A549 (cell line): ENCODE data around the gene RYR3. TPM values are rescaled to one million over a fixed set of nuclear protein-coding genes. Genes with fewer than 3 reads are reported as not detected.
A peak's percentile ranks its signal among the peaks of the same experiment; 100 is the strongest.

Source experiments
- ATAC-seq, 2 experiments: fragments of 200-7000 bp in 1 of 2; fragments of >200 bp in 1 of 2; cut with Nextera tagmentation in 1 of 2; cut with Tn5 transposase in 1 of 2; 3 replicates each; pipeline versions ENCODE4 v1.8.0 to v1.9.1; 2018 to 2020; ENCODE audit warnings: mild to moderate bottlenecking in 1 of 2, moderate library complexity in 1 of 2
- CTCF ChIA-PET: fragments of 300-600 bp; sonication (Branson Sonifier 250); formaldehyde crosslinking; extraction: SDS; loops from one replicate; lab custom pipeline; 2021; ENCODE audit warnings: antibody characterized with exemption, inconsistent platforms; lab: Yijun Ruan, JAX
- POLR2A ChIA-PET: fragments of 350-600 bp; formaldehyde crosslinking; extraction: SDS; loops from one replicate; lab custom pipeline; 2021; ENCODE audit warnings: antibody characterized with exemption, inconsistent platforms; lab: Yijun Ruan, JAX
- DNase-seq, 2 experiments: peaks; one replicate each; pipeline versions ENCODE4 v3.0.0 to v3.0.0-alpha.2; 2011 to 2016; ENCODE audit warnings: low read depth in 1 of 2, low spot score in 1 of 2
- FAIRE-seq: peaks from 2 replicates; lab custom pipeline; 2011; peaks lifted over from hg19 to GRCh38; lab: Jason Lieb, UNC
- H3K27ac ChIP-seq, 2 experiments: fragments of >200 bp; sonication (Bioruptor Twin); formaldehyde crosslinking; 3 replicates each; pipeline ENCODE4 v1.5.1; 2016 to 2017
- H3K4me1 ChIP-seq: fragments of >200 bp; sonication (Bioruptor Twin); formaldehyde crosslinking; 3 replicates; pipeline ENCODE4 v1.6.1; 2016
- H3K4me2 ChIP-seq: fragments of >200 bp; sonication (Bioruptor Twin); formaldehyde crosslinking; 3 replicates; pipeline ENCODE4 v1.6.1; 2016
- H3K4me3 ChIP-seq: fragments of >200 bp; sonication (Bioruptor Twin); formaldehyde crosslinking; 3 replicates; pipeline ENCODE4 v1.5.1; 2016
- H3K9me3 ChIP-seq: fragments of >200 bp; sonication (Bioruptor Twin); formaldehyde crosslinking; 3 replicates; pipeline ENCODE4 v1.6.1; 2016
- CBX2 ChIP-seq: fragments of 200-600 bp; sonication (generic); IDR thresholded peaks from 2 replicates; pipeline ENCODE4 v1.6.1; 2016; ENCODE audit warnings: low read depth, mild to moderate bottlenecking, borderline replicate concordance
- CBX8 ChIP-seq: fragments of 200-600 bp; sonication (generic); IDR thresholded peaks from 2 replicates; pipeline ENCODE4 v1.6.1; 2016
- CHD2 ChIP-seq: fragments of 150-350 bp; IDR thresholded peaks from 2 replicates; pipeline ENCODE4 v1.6.1; 2014; ENCODE audit warnings: low read length; ENCODE audit not compliant: partially characterized antibody
- CHD4 ChIP-seq: fragments of 200-600 bp; sonication (generic); IDR thresholded peaks from 2 replicates; pipeline ENCODE4 v1.6.1; 2016; ENCODE audit warnings: antibody characterized with exemption, mild to moderate bottlenecking, borderline replicate concordance
- EHF ChIP-seq: fragments of 250-450 bp; sonication (Bioruptor Pico); IDR thresholded peaks from 2 replicates; pipeline ENCODE4 v1.5.0; 2020; ENCODE audit warnings: mild to moderate bottlenecking
- ESRRA ChIP-seq: fragments of 150-350 bp; IDR thresholded peaks from 2 replicates; pipeline ENCODE4 v1.6.1; 2014; ENCODE audit warnings: mild to moderate bottlenecking, low read length, borderline replicate concordance
- HDAC2 ChIP-seq: fragments of 200-600 bp; sonication (generic); IDR thresholded peaks from 2 replicates; pipeline ENCODE4 v1.6.1; 2016
- MAFK ChIP-seq: fragments of 450-650 bp; IDR thresholded peaks from 2 replicates; pipeline ENCODE4 v1.6.1; 2014; ENCODE audit not compliant: partially characterized antibody
- NFE2L2 ChIP-seq: fragments of 150-350 bp; conservative IDR thresholded peaks from 2 replicates; pipeline ENCODE4 v1.6.1; 2014; ENCODE audit warnings: low read length
- PBX3 ChIP-seq: IDR thresholded peaks from 2 replicates; pipeline ENCODE4 v1.6.1; 2012
- PHF8 ChIP-seq: fragments of 200-600 bp; sonication (generic); IDR thresholded peaks from 2 replicates; pipeline ENCODE4 v1.6.1; 2016; ENCODE audit warnings: low read depth, mild to moderate bottlenecking, antibody characterized with exemption, moderate library complexity, borderline replicate concordance
- POLR2A ChIP-seq: IDR thresholded peaks from 2 replicates; pipeline ENCODE4 v1.6.1; 2012; ENCODE audit warnings: mild to moderate bottlenecking, low read length
- RAD21 ChIP-seq, 2 experiments: fragments of >200 bp in 1 of 2; sonication (Bioruptor Twin) in 1 of 2; formaldehyde crosslinking in 1 of 2; IDR thresholded peaks in 1 of 2; conservative IDR thresholded peaks in 1 of 2; 2 replicates in 1 of 2; 3 replicates in 1 of 2; pipeline ENCODE4 v1.6.1; 2012 to 2018; ENCODE audit warnings: inconsistent platforms in 1 of 2
- RNF2 ChIP-seq: fragments of 200-600 bp; sonication (generic); IDR thresholded peaks from 2 replicates; pipeline ENCODE4 v1.6.1; 2016; ENCODE audit warnings: low read depth, mild to moderate bottlenecking, antibody characterized with exemption, moderate library complexity, borderline replicate concordance
- SMC3 ChIP-seq: fragments of >200 bp; sonication (Bioruptor Twin); formaldehyde crosslinking; IDR thresholded peaks from 3 replicates; pipeline ENCODE4 v1.6.1; 2018; ENCODE audit warnings: inconsistent platforms
- SREBF2 ChIP-seq: fragments of 450-650 bp; IDR thresholded peaks from 2 replicates; pipeline ENCODE4 v1.6.1; 2014; ENCODE audit warnings: mild to moderate bottlenecking, moderate library complexity
- ZC3H11A ChIP-seq: fragments of 450-650 bp; IDR thresholded peaks from 2 replicates; pipeline ENCODE4 v1.6.1; 2014; ENCODE audit warnings: antibody characterized with exemption, mild to moderate bottlenecking
- ZFP36 ChIP-seq: fragments of 450-650 bp; IDR thresholded peaks from 2 replicates; pipeline ENCODE4 v1.6.1; 2014; ENCODE audit warnings: borderline replicate concordance; ENCODE audit not compliant: partially characterized antibody
- ZSCAN20 ChIP-seq: fragments of 250-450 bp; sonication (Bioruptor Pico); IDR thresholded peaks from 2 replicates; pipeline ENCODE4 v1.8.0; 2022; ENCODE audit warnings: mild to moderate bottlenecking, moderate library complexity
- WGBS: methylation state at CpG from one replicate; pipeline ENCODE4 v1.1.6; 2017; ENCODE audit errors: missing lambda C conversion rate; 5-methylcytosine and 5-hydroxymethylcytosine counted together
- polyA plus RNA-seq, 4 experiments: library from polyadenylated mRNA; depleted of rRNA in 3 of 4; stranded (reverse); fragments of >200 nt; fragmentation: RNase III in 1 of 4; extraction: RNeasy Plus Mini Kit Qiagen cat#74134 plus additional on column Dnase treatment in 1 of 4; gene quantifications; 2 replicates in 3 of 4; 3 replicates in 1 of 4; pipeline ENCODE4 v1.2.3, GENCODE V29; 2011 to 2017
- TF ChIP-seq, protein P1 (sequence below): fragments of 450-650 bp; IDR thresholded peaks from 2 replicates; pipeline ENCODE4 v1.6.1; 2014; ENCODE audit warnings: antibody characterized with exemption
- TF ChIP-seq, protein P2 (sequence below): fragments of 250-450 bp; sonication (Bioruptor Pico); IDR thresholded peaks from 2 replicates; pipeline ENCODE4 v1.5.0; 2021; ENCODE audit warnings: mild to moderate bottlenecking, moderate library complexity, borderline replicate concordance

The RYR3 gene
- polyA plus RNA-seq, 2 of the 4 experiments (the other 2 are of a cell fraction) = 0.03 TPM; not detected in 1

GRCh38 chr15:33561967-33562366 lies 251.2 kb downstream of the RYR3 start:
- WGBS = 15% methylated on average over 5 of the region's 5 CpGs
- ChIA-PET POLR2A (no interaction called here), CTCF (interaction anchor here (1.4 to 1.5 kb wide), 2 partner anchors 14 to 96 kb away, joined by 3 to 4 read pairs; no protein-coding TSS in a partner anchor)
- FAIRE-seq (no peak), DNase-seq (no peak), ATAC-seq (no peak)
- H3K4me3 ChIP-seq = no peak overlapping the region
- peaks cover 5% of the 10 kb centered on the region; the same call in 1 of the 3 replicates for H3K9me3 ChIP-seq
- TF ChIP-seq HDAC2 = no peak
- TF ChIP-seq ZFP36 = no peak
- TF ChIP-seq RNF2 = no peak
- TF ChIP-seq, protein P1, sequence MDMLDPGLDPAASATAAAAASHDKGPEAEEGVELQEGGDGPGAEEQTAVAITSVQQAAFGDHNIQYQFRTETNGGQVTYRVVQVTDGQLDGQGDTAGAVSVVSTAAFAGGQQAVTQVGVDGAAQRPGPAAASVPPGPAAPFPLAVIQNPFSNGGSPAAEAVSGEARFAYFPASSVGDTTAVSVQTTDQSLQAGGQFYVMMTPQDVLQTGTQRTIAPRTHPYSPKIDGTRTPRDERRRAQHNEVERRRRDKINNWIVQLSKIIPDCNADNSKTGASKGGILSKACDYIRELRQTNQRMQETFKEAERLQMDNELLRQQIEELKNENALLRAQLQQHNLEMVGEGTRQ = no peak
- TF ChIP-seq PHF8 = no peak
- no peak for TF ChIP-seq CHD4
- no peak for TF ChIP-seq EHF (CRISPR knock-in tag)
- TF ChIP-seq CBX2 = no peak
- no peak for TF ChIP-seq CBX8
- TF ChIP-seq POLR2A = no peak
- no peak for TF ChIP-seq SREBF2
- no peak for TF ChIP-seq ZSCAN20 (CRISPR knock-in tag)
- TF ChIP-seq ZC3H11A = no peak
- no peak for TF ChIP-seq CHD2
- TF ChIP-seq ESRRA = no peak
- no peak overlapping the region for H3K4me2 ChIP-seq
- no peak overlapping the region for H3K27ac ChIP-seq
- no peaks in the 10 kb centered on the region for H3K4me1 ChIP-seq

DNA sequence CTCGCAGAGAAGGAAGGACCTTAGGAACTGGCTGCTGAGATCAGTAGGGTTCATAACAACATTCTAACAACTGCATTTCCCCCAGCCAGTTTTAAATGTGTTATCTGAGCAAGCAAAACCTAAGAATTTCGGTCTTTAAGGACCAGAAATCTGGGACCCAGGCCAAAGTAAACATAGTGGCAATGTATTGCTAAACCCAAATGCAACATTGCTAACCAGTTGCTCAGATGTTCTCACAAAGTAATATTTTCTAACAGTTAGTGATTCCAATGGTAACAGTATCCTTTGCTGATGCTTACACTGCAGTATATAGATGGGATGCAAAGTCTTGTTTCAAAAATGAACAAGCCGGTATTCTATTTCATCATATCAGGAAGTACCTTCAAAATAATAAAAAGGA lies 254.3 kb downstream of the RYR3 start:
- Histone ChIP-seq H3K4me2 (no peak overlapping the region), H3K4me3 (no peak overlapping the region), H3K4me1 (no peaks in the 10 kb centered on the region), H3K9me3 (peaks cover 5% of the 10 kb centered on the region; the same call in 1 of the 3 replicates), H3K27ac (no peak overlapping the region)
- CTCF ChIA-PET = no interaction called here
- DNase-seq (no peak), ATAC-seq (no peak), FAIRE-seq (no peak)
- TF ChIP-seq SREBF2 = no peak
- no peak for TF ChIP-seq ZSCAN20 (CRISPR knock-in tag)
- TF ChIP-seq NFE2L2 = no peak
- no peak for TF ChIP-seq RAD21 (conservative IDR thresholded peaks at IDR 0.05 in 1 of 2, IDR thresholded peaks at IDR 0.05 in 1 of 2)
- no peak for TF ChIP-seq HDAC2
- no peak for TF ChIP-seq SMC3
- TF ChIP-seq, protein P2, sequence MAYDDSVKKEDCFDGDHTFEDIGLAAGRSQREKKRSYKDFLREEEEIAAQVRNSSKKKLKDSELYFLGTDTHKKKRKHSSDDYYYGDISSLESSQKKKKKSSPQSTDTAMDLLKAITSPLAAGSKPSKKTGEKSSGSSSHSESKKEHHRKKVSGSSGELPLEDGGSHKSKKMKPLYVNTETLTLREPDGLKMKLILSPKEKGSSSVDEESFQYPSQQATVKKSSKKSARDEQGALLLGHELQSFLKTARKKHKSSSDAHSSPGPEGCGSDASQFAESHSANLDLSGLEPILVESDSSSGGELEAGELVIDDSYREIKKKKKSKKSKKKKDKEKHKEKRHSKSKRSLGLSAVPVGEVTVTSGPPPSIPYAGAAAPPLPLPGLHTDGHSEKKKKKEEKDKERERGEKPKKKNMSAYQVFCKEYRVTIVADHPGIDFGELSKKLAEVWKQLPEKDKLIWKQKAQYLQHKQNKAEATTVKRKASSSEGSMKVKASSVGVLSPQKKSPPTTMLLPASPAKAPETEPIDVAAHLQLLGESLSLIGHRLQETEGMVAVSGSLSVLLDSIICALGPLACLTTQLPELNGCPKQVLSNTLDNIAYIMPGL (CRISPR knock-in tag) = no peak
- no peak for TF ChIP-seq RNF2
- no peak for TF ChIP-seq PBX3
- WGBS = 11% methylated on average over 3 of the region's 3 CpGs
- POLR2A ChIA-PET = no interaction called here

DNA sequence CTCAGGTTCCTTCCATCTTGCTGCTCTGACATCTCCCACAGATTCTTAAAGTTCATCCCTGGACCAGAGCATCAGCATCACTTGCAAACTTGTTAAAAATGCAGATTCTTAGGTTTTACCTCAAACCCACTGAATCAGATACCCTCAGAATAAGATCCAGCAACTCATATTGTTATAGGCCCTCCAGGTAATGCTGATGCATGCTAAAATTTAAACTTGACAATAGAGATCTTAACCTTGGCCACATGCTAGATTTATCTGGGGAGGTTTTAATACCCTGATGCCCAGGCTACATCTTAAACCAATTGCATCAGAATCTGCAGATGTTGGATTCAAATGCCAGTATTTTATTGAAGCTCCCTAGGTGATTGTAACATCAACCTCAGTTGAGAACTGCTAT lies 256.9 kb downstream of the RYR3 start:
- CTCF ChIA-PET = no interaction called here
- TF ChIP-seq HDAC2 (no peak), RNF2 (no peak), MAFK (peak; percentile 65)
- ATAC-seq (no peak), DNase-seq (no peak), FAIRE-seq (no peak)
- H3K9me3 ChIP-seq = peaks cover 8% of the 10 kb centered on the region; the same call in 2 of the 3 replicates
- H3K4me2 ChIP-seq = no peak overlapping the region
- no peak overlapping the region for H3K27ac ChIP-seq
- no peaks in the 10 kb centered on the region for H3K4me1 ChIP-seq
- H3K4me3 ChIP-seq = no peak overlapping the region
- POLR2A ChIA-PET = no interaction called here
